CD4-positive, alpha-beta T cell treated with Interleukin-17A for 4 hours (primary cell): ENCODE results near the gene LIN7A.

Experiments
- DNase-seq: peaks from one replicate; pipeline ENCODE4 v3.0.0-alpha.2; 2020; ENCODE audit warnings: mixed read lengths

Gene LIN7A, protein sequence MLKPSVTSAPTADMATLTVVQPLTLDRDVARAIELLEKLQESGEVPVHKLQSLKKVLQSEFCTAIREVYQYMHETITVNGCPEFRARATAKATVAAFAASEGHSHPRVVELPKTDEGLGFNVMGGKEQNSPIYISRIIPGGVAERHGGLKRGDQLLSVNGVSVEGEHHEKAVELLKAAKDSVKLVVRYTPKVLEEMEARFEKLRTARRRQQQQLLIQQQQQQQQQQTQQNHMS

DNA sequence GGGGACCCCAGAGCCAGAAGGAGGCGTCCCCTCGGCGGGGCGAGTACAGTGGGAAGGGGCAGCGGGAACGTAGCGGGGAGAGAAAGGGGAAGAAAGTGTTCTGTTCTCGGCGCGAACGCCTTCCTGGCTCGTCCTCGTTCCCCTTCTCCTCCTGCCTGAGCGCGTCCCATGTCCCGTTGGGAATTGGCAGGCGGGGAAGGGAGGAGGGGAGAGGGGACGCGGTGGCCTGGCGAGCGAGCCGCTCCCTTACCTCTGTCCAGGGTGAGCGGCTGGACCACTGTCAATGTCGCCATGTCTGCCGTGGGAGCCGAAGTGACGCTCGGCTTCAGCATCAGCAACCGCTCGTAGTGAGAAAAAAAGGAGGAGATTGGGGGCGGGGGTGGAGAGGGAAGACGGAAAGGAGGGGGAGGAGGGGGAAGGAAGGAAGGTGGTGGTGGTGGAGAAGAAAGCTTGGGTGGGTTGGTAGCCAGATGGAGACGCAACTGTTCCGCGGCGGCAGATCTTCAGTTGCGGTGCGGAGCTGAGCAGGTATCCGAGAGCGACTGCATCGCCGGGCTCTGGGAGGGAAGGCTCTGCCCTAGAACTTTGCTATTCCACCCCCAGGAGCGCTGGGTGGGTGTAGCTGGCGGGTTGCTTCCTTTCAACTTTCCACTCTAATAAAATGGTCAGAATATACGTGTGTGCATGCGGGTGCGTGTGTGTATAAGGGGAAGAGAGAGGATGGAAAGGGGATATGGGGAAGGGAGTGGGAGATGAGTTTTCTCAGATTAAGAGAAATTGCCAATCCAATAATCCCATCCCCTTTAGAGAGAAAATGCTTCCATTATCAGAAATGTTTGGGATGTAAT is at the start of gene LIN7A:
TSS of gene LIN7A (minus strand) at position 544 of the 848 bp plus-strand sequence. CDS start at position 332, 212 bp downstream.
- DNase-seq, result no peak

DNA sequence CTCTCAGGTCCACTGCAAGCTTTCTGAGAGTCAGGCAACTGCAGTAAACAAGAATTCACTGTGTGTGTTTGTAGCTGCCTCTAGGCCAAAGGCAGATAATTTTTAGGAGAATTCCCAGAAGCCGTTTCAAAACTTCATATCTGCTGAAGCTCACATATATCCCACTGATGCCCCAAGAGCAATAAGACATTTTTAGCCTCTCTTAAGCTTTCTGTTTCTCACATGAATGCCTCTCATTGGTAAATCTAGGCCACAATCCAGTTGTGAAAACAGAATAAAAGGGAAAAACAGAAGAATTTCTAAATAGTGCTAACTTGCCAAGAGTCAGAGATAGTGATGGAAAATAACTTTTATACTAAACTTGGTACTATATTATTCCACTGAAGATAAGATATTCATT is 48.5 kb upstream of the LIN7A start:
- DNase-seq, result no peak

DNA sequence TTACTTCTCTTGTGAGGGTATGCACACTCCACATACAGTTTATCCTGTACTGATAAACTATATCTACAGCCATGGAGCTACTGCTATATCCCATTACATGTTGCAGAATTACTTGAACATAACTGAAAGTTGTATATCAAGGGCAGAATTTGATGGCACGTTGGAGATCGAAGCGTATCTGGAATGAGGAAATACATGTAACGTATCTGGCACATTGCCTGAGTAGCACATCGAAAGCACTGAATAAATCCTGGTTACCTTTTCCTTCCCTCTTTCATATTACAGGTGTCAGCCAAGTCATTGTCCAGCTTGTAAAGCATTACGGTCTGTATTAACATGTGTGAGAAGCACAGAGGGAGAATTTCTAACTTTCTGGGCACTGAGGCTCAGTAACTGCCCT is 42.1 kb upstream of the LIN7A start:
- no peak for DNase-seq

DNA sequence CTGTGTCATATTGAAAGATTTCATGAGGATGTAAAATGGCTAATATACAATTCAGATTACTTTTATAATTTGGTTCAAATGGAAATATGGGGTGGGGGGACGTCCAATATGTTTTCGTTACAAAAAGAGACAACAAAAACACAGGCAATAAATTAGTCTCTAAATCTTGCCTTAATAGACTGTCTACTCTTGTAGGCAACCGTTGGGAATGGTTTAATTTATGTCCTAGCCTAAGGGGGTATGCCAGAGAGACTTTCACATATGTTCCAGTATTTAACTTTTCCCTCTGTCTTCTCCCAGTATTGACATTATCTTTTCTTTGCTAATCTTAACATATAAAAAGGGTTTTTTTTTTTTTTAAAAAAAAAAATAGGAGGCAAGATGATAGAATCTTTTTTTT is 41.5 kb upstream of the LIN7A start:
- no peak for DNase-seq

DNA sequence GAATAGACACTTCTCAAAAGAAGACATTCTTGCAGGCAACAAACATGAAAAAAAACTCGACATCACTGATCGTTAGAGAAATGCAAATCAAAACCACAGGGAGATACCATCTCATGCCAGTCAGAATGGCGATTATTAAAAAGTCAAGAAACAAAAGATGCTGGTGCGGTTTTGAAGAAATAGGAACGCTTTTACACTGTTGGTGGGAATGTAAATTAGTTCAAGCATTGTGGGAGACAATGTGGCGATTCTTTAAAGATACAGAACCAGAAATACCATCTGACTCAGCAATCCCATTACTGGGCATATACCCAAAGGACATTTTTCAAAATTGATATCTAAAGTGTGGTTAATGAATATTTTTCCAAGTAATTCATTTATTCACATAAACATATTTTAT is 39.6 kb upstream of the LIN7A start:
- no peak for DNase-seq

DNA sequence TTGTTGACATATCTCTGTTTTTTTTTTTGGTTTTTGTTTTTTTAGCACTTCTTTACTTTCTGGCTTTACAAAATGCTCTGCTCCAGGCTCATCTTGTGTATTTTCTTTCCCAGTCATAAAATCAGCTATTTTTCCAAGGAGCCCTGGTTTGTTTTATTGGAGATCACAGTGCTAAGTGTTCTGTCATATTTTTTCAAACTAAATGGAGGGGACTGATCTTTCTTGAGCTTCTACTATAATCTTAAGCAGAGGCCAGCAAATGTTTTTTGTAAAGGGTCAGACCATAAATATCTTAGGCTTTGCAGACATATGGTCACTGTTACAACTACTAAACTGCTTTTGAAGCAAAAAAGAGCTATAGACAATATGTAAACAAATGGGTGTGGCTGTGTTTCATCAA is 30.6 kb upstream of the LIN7A start:
- no peak for DNase-seq

DNA sequence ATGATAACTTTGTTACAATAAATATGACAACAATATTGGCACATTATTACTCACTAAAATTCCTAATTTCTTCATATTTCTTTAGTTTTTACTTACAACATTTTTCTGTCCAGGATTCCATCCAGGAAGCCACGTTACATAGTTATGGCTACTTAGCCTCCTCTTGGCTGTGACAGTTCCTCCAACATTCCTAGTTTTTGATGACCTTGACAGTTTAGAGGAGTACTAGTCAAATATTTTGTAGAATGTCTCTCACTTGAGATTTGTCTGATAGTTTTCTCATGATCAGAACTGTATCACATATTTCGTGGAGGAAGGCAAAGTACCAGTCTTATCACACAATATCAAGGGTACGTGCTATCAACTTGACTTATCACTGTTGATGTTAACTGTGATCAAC is 29.8 kb upstream of the LIN7A start:
- DNase-seq, result no peak

DNA sequence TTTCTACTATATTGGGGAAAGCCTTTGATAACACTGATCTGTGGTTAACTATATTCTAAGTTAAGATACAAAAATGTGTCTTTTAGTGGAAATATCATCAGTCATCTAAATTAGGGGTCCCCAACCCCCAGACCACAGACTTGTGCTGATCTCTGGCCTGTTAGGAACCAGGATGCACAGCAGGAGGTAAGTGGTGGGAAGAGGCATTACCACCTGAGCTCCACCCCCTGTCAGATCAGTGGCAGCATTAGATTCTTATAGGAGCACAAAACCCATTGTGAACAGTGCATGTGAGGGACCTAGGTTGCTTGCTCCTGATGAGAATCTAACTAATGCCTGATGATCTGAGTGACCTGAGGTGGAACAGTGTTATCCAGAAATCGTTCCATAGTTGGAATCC is 28.3 kb upstream of the LIN7A start:
- DNase-seq, result no peak

DNA sequence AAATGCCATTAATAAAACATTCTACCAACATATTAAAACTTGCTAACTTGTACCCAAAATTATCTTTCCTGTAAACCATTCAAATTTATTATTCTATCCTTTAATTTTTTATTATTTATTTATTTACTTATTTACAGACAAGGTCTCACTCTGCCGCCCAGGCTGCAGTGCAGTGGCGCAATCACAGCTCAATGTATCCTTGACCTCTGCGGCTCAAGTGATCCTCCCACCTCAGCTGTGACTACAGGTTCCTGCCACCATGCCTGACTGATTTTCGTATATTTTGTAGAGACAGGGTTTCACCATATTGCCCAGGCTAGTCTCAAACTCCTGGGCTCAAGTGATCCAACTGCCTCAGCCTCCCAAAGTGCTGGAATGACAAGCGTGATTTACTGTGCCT is 20.4 kb upstream of the LIN7A start:
- DNase-seq, result no peak

DNA sequence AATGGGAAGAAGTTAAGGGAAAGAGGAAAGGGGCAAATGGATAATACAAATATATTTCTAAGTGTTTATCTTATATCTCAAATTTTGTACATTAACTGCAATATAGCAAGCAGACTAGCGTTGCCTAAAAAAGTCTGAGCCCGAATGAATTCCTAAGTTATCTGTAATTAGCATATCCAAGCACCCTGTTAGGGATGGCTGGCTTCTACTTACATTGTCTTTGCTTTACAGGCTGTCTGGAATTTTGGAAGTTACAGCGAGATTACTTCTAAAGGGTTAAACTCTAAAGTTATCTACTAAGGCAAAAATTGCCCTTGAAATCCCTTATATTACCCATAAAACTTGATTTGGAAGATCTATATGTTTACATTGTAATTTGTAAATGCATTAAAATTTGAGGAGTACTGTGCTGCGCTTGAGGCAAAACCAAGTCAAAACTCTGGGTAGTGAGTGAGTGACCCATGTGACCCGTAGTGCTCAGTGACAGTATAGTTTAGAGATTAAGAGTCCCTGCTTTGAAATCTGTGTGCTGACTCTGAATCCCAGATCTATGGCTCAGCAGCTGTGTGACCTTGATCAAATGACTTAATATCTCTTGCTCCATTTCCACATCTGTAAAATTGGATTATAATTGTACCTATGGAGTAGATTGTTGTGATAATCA is 17.3 kb upstream of the LIN7A start:
- no peak for DNase-seq

DNA sequence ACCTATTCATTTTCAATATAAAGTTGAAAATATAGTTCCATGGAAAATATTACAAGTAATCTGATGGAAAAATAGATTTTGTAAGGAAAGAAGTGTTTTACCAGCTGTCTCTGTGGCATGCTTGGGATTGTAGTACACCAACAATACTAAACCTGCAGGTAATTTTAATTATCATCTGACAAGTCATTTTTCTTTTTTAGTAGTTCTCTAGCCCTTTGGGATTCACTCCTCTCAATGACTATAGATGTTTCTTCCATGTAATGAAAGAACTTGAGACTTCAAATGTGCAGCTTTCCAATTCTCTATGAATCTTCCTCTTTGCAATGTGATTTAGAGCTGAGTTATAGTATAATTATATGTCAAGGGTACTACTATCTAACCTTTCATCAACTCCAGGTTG is 14.7 kb upstream of the LIN7A start:
- DNase-seq, result no peak

DNA sequence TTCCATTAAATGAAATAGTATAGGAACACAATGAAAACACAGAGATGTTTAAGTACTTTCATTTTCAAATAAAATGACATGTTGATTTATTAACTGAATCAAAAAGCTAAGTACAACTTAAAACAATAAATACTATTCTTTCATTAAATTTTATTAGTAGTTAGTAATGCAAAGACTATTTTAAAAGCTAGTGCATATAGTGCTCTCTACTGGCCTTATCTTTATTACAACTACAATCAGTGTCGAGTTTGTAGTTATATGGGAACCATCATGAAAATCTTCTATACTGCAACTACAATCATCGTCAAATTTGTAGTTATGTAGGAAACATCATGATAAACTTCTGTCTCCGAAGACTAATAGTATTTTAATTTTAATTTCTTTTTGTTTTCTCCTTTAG is 8.9 kb upstream of the LIN7A start:
- DNase-seq, result no peak

DNA sequence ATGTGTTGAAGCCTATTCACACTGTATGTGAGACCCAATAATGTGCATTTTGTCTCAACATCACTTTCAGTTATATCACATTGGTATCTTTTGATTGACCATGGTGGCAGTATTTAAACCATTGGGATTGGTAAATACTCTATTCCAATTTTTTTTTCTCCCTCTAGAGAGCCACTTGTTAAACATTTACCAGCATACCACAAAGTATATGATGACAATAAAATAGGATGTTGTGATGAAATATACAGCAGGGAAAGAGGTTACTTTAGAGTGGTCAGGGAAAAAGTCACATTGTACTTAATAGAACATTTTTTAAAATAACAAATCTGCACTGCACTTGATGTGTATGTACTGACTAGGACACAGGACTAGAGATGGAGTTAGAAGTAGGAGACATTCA is 5.6 kb upstream of the LIN7A start:
- no peak for DNase-seq

DNA sequence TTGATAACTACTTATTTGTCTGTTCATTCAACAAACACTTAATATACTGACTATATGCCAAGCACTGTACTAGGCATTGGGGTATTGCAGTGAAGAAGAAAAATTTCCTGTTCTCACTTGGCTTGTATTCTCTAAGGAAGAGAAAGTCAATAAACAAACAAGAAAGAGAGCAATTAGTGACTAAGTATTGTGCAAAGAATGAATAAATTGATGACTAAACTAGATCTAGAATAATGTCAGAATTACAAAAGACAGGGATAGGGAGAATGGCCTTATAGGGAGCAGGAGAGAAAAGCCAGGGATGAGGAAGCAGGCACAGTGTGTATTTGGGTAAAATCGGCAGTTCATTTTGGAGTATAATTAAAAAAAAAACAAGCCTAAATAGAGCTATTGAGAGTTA is 4.2 kb upstream of the LIN7A start:
- no peak for DNase-seq

DNA sequence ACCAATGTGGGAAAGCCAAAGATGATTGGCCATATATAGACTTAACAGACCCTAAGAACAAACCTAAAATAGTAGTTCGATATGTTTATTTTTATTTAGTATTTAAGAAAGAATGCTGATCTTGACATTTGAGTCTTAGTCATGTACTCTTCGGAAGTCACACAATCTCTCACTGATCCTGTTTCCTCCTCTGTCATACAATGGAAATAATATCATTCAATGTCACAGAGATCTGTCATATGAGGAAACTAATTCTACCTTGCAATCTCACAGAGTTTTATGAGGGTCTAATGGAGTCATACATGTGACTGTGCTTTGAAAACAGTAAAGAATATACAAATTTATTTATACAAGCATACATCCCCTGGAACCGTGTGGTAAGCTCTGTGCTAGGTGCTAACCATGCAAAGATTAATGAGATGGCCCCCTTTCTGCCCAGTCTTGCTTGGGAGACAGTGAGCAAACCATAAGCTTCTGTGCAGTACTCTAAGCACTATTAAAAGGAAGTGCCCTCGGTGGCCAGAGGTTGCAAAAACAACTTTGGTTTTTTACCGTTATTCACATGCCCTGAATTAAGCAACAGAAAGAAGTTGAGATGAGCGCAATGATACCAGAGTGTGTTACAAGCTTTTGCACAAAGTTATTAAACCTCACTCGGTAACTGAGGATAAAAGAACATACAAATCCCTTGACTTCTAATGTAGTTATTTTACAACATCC is 1.7 kb upstream of the LIN7A start:
- no peak for DNase-seq

DNA sequence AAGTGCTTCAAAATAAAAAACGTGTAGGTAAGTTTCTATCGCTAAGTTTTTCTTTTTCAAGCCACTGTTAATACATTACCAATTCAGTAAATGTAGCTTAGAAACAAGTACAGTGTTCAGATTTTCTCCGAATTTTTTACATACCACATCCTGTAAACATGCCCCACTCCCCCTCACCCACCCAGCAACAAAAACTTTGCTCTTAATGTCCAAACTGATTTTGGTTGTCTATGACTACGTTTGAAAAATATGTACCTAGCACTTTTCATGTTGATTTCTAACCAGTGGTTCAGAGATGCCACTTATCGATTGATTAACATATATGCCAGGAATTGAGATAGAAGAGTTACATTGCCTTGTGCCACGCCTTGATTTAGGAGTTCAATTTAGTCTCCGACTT is 663 bp upstream of the LIN7A start:
- DNase-seq, result no peak

DNA sequence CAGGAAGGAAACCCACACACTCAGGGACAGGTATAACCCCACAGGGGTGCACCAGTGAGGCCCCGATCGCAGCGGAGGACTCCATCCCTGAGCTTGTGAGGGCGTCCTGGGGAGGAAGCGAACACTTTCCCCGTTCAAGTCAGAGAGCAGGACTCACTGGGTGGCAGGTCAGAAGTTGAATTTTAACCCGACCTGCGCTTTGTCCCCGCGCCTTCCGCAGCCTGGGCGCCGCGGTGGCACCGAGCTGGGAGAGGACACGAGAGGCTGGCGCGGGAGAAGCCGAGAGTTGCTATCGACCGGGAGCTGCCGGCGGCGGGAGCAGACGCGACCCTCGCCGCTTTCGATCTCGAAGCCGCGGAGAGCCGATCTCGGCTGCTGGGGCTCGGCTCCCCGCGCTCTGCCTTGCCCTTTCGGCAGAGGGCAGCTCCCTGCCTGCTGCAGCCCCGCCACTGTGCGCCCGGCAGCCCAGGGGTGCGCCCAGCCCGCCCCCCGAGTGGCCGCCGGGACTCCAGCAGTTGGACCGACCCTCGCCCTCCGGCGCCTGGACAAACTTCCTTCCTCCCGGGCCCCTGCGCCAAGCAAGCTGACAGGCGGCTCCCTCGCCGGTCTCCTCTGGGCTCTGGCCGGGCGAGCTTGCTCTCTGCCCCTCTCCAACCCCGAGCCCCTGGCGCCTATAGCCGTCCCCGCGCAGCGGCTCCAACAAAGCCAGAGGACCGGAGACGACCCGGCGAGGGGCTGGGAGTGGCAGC is 918 bp downstream of the LIN7A start:
- DNase-seq, result no peak

DNA sequence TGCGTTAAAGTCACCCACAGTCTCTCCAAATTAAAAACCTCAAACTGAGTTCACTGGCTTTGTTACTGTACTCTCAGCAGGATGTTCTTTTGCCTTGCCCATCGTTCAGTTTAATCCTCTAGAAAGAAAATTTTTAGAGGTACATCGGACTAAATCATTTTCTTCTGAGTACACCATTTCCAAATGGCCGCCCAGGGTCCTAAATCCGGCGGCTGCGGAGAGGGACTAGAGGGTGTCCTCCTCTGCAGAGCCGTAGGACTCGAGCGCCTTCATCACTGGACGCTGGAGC is 1.4 kb downstream of the LIN7A start:
- no peak for DNase-seq

DNA sequence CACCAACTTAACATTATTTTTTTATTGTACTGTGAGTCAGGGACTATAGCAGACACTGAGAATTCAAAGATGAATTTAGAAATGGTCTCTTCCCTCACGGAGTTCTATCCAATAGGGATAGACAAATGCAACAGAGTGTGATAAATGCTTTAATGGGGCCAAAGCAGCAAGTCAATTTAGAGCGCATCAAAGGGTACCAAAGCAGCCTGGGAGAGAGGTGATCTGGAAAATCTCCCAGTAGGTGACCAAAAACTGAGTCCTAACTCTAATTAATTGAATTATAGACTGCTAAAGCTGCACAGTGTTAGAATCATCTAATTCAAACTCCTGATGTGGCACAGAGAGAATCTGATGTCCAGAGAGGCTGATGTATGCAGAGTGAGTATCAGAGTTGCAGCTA is 2.6 kb downstream of the LIN7A start:
- no peak for DNase-seq

DNA sequence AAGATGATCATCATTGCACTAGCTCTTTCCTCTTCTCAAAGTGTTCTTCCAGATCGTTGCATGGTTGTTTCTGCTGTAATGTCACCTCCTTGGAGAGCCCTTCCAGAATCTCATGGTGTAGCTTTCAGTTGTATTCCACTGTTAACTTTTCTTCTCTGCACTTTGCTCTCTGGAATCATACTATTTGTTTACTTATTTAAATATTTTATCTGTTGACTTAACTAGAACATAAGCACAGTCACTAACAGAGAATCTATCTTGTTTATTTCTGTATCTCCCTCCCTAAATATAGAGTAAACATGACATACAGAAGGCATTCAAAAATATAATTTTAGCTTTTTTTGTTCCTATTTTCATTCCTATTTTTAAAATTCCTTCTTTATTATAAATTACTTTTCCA is 11.8 kb downstream of the LIN7A start:
- DNase-seq, result no peak

DNA sequence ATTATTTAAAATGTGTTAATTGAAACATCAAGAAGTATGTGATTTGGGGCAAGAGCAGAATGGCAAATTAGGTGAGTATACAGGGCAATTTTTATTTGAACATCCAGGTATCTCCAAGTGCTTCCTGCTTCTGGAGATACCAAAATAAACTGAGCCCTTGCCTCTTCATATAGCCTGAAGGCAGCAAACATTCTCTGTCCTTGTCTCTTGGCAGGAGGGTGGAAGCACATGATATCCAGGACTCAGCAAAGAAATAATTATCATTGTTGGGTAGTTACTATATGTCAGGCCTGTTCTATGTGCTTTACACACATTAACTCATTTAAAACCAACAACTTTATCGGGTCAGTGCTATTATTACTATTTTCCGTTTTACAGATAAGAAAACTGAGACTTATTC is 12.5 kb downstream of the LIN7A start:
- no peak for DNase-seq

DNA sequence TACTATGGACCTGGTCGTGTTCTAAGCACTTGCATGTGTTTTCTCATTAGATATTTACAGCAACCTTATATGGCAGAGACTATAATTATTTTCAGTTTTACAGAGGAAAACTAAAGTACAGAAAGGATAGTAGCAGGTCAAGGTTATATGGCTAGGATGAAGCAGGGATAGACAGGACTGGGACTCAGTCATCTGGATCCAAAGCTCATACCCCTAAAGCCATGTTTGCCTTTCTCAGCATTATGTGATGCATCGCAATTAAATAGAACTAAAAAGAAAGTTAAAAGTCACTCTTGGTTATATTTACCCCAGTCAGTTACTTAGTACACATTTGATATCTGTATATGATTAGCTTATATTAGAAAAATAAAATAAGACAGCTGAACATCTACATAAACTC is 13.3 kb downstream of the LIN7A start:
- DNase-seq, result no peak

DNA sequence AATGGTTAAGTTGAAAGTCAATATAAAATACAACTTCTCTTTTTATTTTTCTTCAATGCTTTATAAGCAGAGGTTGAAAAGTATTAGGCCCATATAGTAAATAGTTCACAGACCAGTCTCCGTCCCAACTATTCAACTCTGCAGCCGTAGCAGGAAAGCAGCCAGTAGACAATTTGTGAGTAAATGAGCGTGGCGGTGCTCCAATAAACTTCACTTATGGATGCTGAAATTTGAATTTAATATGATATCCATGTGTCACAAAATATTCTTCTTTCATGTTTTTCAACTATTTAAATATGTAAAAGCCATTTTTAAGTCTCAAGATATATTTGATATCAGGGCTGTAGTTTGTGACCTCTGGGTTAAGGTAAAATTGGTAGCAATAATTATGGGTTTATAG is 17.7 kb downstream of the LIN7A start:
- no peak for DNase-seq
